WERI-Rb-1 (cell line): ENCODE measurements around the gene ZGPAT.

Experiments used
- DNase-seq: peaks from one replicate; pipeline ENCODE4 v3.0.0-alpha.2; 2020
- H3K27ac ChIP-seq: fragments of 250-450 bp; sonication (Bioruptor Pico); 2 replicates; pipeline ENCODE4 v1.5.1; 2020; ENCODE audit warnings: mild to moderate bottlenecking, moderate library complexity
- H3K27me3 ChIP-seq: fragments of 250-450 bp; sonication (Bioruptor Pico); 2 replicates; pipeline ENCODE4 v1.5.1; 2021; ENCODE audit warnings: mild to moderate bottlenecking, low read depth, moderate library complexity; ENCODE audit not compliant: insufficient read depth, severe bottlenecking
- H3K36me3 ChIP-seq: fragments of 250-450 bp; sonication (Bioruptor Pico); 2 replicates; pipeline ENCODE4 v1.5.1; 2020; ENCODE audit warnings: mild to moderate bottlenecking, moderate library complexity
- H3K4me3 ChIP-seq: 2 replicates; pipeline ENCODE4 v1.5.1; 2011; ENCODE audit warnings: low read depth, mild to moderate bottlenecking, control low read depth, low read length
- H3K9me3 ChIP-seq: fragments of 250-450 bp; sonication (Bioruptor Pico); 2 replicates; pipeline ENCODE4 v1.5.1; 2021; ENCODE audit warnings: mild to moderate bottlenecking, moderate library complexity; ENCODE audit not compliant: severe bottlenecking
- CTCF ChIP-seq: IDR thresholded peaks from 2 replicates; pipeline ENCODE4 v1.5.1; 2011; ENCODE audit warnings: low read depth, mild to moderate bottlenecking, control low read depth, inconsistent platforms, low read length

ZGPAT gene

GRCh38 chr20:63661959-63662812 lies 45.7 kb upstream of the ZGPAT start:
- TF ChIP-seq CTCF = no peak
- no peak overlapping the region for H3K4me3 ChIP-seq
- DNase-seq = no peak
- no peaks in the 10 kb centered on the region for H3K27me3 ChIP-seq
- H3K36me3 ChIP-seq = peaks cover 69% of the 10 kb centered on the region
- H3K9me3 ChIP-seq = no peaks in the 10 kb centered on the region
- no peak overlapping the region for H3K27ac ChIP-seq

- no peak for TF ChIP-seq CTCF
- peaks cover 74% of the 10 kb centered on the region for H3K36me3 ChIP-seq
- no peak for DNase-seq
- H3K4me3 ChIP-seq = no peak overlapping the region
- H3K27ac ChIP-seq = no peak overlapping the region
- H3K27me3 ChIP-seq = no peaks in the 10 kb centered on the region
- no peaks in the 10 kb centered on the region for H3K9me3 ChIP-seq
Observed at GRCh38 chr20:63662813-63663189, 45.0 kb upstream of the ZGPAT start.

- Histone ChIP-seq H3K4me3 (no peak overlapping the region), H3K36me3 (peaks cover 79% of the 10 kb centered on the region), H3K9me3 (no peaks in the 10 kb centered on the region), H3K27me3 (no peaks in the 10 kb centered on the region), H3K27ac (no peak overlapping the region)
- no peak for TF ChIP-seq CTCF
- DNase-seq = no peak
Observed at GRCh38 chr20:63663332-63664066, 44.3 kb upstream of the ZGPAT start.

- no peak for DNase-seq
- Histone ChIP-seq H3K27me3 (no peaks in the 10 kb centered on the region), H3K36me3 (peaks cover 78% of the 10 kb centered on the region), H3K9me3 (no peaks in the 10 kb centered on the region), H3K4me3 (no peak overlapping the region), H3K27ac (no peak overlapping the region)
- TF ChIP-seq CTCF = no peak
Observed at GRCh38 chr20:63664143-63664851, 43.5 kb upstream of the ZGPAT start.

GRCh38 chr20:63664861-63665594 lies 42.8 kb upstream of the ZGPAT start:
- DNase-seq = no peak
- no peaks in the 10 kb centered on the region for H3K27me3 ChIP-seq
- no peak for TF ChIP-seq CTCF
- H3K36me3 ChIP-seq = peaks cover 74% of the 10 kb centered on the region
- no peaks in the 10 kb centered on the region for H3K9me3 ChIP-seq
- H3K27ac ChIP-seq = no peak overlapping the region
- no peak overlapping the region for H3K4me3 ChIP-seq
